ENCODE measurements around the gene TSPEAR.

DNA sequence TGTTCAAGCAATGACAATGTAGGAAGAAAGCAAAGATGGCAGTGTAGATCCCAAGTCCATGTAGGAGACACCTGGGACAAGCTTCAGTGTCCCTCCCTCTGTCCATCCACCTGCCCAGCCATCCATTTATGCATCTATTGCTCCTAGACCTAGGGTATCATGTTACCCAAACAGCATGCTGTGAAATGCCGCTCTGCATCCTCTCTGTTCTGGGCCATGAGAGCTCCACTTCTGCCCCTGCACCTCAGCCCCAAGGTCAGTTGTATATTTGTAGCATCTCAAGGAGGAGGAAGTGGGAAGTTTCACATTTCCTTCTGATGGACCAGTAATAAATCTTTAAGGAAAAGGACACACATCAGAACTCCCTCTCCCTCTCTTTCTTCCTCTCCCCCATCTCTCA lies 27.9 kb upstream of the TSPEAR start:
- TF ChIP-seq POLR2A (IDR thresholded peaks at IDR 0.05): no peak
- TF ChIP-seq, protein P1, sequence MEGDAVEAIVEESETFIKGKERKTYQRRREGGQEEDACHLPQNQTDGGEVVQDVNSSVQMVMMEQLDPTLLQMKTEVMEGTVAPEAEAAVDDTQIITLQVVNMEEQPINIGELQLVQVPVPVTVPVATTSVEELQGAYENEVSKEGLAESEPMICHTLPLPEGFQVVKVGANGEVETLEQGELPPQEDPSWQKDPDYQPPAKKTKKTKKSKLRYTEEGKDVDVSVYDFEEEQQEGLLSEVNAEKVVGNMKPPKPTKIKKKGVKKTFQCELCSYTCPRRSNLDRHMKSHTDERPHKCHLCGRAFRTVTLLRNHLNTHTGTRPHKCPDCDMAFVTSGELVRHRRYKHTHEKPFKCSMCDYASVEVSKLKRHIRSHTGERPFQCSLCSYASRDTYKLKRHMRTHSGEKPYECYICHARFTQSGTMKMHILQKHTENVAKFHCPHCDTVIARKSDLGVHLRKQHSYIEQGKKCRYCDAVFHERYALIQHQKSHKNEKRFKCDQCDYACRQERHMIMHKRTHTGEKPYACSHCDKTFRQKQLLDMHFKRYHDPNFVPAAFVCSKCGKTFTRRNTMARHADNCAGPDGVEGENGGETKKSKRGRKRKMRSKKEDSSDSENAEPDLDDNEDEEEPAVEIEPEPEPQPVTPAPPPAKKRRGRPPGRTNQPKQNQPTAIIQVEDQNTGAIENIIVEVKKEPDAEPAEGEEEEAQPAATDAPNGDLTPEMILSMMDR (IDR thresholded peaks at IDR 0.05): no peak
